ENCODE measurements around the gene KRTAP4-4.
A peak's percentile ranks its signal among the peaks of the same experiment; 100 is the strongest.
"Not testable (repeated sequence)": the region's sequence is repeated elsewhere in the genome, so short reads cannot be mapped to it uniquely, and the experiment has no call there.

The KRTAP4-4 gene

DNA sequence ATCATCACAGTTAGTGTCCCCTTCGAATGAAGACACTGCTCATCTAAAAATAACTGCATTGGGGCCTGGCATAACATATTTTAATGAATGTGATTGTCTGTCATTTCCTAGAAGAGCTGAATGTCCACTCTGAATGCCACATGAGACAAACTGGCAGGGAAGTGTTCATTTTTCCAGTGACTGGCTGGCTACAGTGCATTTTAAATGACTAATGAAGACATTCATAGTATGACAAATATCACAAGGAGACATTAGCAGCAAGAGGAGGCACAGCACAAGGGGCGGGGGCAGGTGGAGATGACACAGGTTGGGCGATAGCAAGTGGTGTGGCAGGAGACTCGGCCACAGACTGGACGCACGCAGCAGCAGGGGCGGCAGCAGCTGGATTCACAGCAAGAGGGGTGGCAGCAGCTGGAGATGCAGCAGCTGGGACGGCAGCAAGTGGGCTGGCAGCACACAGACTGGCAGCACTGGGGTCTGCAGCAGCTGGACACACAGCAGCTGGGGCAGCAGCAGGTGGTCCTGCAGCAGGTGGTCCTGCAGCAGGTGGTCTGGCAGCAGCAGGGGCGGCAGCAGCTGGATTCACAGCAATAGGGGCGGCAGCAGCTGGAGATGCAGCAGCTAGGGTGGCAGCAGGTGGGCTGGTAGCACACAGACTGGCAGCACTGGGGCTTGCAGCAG is 11.4 kb downstream of the KRTAP4-4 start:
- not testable (repeated sequence) for DNase-seq (ENCODE audit: low read depth)

- no peak for DNase-seq (ENCODE audit: low read depth)
These were observed 12.9 kb downstream of the KRTAP4-4 start for GRCh38 chr17:41147531-41148204.

DNA sequence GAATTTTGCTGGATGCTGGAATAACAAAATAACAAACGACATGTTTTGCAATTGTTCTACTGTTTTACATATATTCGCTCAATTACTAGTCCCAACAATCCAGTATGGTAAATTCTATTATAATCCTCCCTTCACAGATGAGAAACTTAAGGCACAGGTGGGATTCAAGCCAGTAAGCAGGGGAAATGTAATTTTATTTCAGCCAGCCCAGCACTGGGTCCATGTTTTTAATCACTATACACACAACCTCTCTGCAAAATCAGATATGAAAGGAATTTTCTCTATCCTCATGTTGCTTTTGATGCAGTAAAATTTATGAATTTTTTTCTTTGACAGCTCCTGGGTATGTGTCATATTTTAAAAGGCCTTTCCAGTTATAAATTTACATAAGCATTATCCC is 15.3 kb downstream of the KRTAP4-4 start:
- DNase-seq (ENCODE audit: low read depth), result no peak

DNA sequence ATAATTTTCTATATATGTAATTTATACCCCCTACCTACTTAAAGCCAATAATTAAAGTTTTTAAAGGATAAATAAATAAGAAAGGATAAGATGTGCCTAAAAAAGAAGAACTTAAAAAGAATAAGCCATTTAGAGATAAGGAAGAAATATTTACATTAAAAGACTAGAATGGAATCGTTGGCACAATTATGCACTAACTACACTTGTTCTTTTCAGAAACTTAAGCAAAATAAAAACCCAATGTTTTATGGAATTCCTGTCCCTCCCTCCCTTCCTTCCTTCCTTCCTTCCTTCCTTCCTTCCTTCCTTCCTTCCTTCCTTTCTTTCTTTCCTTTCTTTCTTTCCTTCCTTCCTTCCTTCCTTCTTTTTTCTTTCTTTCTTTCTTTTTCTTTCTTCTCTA is 15.7 kb downstream of the KRTAP4-4 start:
- no peak for DNase-seq (ENCODE audit: low read depth)

DNA sequence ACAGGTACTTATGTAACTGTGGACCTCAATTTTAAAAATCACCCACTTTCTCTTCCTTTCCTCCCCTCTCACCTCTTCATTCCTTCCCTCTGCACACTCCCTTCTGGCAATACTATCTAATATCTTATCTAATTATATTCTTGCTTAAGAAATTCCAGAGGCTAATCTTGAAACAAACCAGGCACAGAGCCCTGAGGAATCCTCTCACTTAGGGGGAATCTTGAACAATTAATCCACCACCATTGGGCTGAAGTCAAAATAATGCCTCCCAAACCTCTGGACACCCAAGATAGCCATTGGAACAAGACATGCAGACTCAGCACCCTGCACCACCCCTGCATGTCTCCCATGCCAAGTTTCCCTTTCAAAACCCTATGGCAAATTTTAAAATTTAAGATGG is 19.2 kb downstream of the KRTAP4-4 start:
- no peak for DNase-seq (ENCODE audit: low read depth)

DNA sequence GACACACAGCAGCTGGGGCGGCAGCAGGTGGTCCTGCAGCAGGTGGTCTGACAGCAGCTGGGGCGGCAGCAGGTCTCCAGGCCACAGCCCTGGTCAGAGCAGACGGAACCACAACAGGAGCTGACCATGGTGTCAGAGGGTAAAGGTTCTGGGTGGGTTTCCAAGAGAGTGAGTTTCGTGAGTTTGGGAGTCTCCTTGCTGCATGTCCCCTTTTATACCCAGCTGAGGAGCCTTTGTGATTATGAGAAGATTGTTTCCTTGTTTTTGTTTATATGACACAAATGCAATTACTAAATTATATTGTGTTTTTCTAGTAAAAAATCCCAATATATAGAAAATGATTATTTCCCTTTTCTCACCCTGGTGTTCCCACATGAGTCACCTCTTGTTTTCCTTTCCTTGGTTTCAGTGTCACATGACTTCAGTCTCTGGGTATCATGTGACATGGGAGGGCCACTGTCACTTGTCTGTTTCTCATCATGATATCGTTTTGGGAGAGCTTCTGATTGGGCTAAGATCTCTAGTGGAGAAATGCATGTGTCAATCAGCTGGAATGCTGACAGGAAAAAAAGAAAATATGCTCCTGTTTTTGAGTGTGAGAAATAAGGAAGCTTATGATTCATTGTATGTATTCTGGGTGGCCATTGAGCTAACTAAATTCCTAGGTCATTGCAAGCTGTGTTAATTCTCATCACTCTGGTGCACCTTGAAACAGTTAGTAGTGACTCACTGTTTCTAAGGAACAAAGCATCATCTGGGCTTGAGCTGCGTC is 20.0 kb downstream of the KRTAP4-4 start, which contains the start of gene KRTAP4-6:
Gene KRTAP4-6 (minus strand): TSS at position 185 of the 772 bp plus-strand sequence. CDS start 57 bp downstream, at position 128.
- peak; percentile 49 for DNase-seq (ENCODE audit: low read depth)

DNA sequence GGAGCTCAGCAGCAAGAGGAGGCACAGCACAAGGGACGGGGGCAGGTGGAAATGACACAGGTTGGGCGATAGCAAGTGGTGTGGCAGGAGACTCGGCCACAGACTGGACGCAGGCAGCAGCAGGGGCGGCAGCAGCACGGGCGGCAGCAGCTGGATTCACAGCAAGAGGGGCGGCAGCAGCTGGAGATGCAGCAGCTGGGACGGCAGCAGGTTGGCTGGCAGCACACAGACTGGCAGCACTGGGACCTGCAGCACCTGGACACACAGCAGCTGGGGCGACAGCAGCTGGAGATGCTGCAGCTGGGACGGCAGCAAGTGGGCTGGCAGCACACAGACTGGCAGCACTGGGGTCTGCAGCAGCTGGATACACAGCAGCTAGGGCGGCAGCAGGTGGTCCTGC is 20.7 kb downstream of the KRTAP4-4 start:
- not testable (repeated sequence) for DNase-seq (ENCODE audit: low read depth)

DNA sequence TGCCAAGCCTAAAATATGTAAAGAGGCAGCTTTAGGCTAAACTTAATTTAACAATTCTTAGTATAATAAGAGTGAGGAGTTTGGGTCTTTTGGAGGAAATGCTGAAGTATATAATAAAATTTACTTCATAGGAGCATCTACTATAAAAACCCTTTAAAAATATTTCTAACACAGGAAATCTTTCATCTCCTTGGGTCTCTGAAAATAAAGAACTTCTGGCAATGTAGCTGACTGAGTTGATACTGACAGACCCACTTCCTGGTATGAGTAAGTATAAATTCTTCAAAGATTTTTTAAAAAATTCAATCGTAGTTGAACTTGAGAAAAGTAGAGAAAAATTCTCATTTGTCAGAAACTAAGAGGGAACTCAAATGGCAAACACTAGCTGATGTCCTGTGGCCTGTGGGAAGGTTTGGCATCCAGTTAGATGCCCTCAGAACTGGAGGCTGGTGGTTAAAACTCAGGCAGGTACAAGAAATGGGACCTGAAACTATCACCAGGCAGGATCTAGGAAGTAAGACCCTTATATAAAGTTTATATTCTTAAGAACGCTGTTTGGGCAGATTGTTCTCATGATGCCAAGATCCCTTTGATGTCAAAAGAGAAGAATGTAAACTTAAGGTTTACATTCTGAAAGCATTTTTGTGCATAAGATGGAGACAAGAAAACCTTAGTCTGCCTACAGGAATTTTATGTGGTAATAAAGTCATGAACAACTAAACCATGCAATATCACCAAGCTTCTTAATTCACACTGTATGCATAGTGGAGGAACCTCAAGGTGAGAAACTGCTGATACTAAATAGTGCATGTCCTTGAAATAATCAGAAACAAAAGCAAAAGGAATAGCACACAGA is 26.4 kb downstream of the KRTAP4-4 start:
- DNase-seq (ENCODE audit: low read depth), result no peak

GRCh38 chr17:41131979-41132378 is 28.6 kb downstream of the KRTAP4-4 start:
- no peak for DNase-seq (ENCODE audit: low read depth)

GRCh38 chr17:41127371-41127770 is 33.2 kb downstream of the KRTAP4-4 start:
- DNase-seq (ENCODE audit: low read depth), result no peak

- no peak for DNase-seq (ENCODE audit: low read depth)
These were observed 34.1 kb downstream of the KRTAP4-4 start for GRCh38 chr17:41126412-41126811.

- no peak for DNase-seq (ENCODE audit: low read depth)
These were observed 35.5 kb downstream of the KRTAP4-4 start for GRCh38 chr17:41125064-41125463.

GRCh38 chr17:41123991-41124371 is 36.6 kb downstream of the KRTAP4-4 start, which contains the start of gene KRTAP4-12:
KRTAP4-12 (minus strand) TSS chr17:41124182; CDS start chr17:41124122, 60 bp downstream.
- DNase-seq (ENCODE audit: low read depth), result not testable (repeated sequence)

GRCh38 chr17:41123292-41123990 is 37.1 kb downstream of the KRTAP4-4 start:
- not testable (repeated sequence) for DNase-seq (ENCODE audit: low read depth)

DNA sequence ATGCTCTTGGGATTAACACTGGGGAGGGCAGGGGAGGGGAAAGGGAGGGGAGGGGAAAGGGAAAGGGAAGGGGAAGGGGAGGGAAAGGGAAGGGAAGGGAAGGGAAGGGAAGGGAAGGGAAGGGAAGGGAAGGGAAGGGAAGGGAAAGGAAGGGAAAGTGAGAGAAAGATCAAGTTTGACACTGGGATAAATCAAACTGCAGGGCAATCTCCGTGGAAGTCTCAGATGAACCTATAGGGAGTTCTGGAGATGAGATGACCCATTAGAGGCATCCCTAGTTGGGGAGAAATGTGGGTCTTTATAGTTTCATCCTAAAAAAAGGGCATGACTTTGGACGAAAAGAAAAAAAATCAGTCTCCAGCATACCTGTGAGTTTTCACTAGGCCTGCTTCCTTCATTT is 38.8 kb downstream of the KRTAP4-4 start:
- DNase-seq (ENCODE audit: low read depth), result no peak

DNA sequence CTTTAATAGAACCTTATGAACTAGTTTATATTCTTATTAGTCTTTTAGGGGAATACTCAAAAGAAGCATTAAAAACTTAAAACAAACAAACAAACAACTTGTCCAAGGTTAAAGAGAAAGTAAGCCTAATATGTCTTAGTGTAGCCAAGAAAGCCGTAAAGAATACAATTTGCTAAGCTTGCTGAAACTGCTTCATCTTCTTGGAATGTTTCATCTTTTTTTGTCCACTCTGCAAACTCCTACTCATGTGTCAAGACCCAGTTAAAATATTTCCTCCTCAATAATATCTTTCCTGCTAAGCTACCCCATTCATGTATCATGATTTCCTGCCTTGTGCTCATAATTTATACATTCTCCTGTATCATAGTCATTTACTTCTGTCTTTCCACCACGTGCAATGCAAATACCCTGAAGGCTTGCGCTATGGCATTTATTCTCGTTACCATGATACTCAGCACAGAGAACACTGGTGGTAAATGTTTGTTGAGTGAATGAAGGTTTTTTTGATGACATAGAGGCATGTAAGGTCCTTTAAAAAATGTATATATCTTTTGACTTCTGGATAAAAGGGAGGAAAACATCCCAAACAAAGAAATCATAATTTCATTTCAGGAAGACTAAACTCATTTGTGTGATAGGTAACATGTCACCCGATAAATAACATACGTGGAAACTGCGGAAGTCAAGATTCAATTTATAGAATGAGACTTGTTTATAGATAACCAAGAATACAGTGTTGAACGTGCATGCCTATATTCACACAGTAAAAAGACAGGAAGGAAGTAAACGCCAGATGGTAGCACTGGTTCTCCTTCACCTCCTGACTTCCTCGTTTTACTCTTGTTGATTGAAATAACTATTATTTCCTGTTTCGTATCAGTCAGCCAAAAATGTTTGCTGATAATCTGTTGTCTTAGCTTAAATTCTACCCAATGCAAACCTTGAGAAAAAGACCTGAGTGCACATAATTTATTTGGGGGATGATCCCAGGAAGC is 40.6 kb downstream of the KRTAP4-4 start:
- DNase-seq (ENCODE audit: low read depth), result not testable (repeated sequence)

DNA sequence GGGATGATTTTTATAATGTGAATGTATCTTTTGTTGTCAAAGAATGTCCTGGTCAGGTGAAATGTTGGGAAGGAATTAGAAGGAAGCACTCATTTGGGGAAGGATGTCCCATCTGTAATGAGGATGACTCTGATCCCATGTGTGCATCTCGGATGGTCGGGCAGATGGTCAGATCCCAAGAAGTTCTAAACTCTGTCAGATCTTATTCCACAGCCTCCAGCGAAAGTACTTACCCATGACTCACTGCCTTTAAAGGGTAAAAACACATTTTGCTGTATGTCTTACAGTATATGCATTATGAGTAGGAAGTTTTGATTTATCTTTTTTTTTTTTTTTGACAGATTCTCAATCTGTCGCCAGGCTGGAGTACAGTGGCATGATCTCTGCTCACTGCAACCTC is 41.8 kb downstream of the KRTAP4-4 start:
- no peak for DNase-seq (ENCODE audit: low read depth)

DNA sequence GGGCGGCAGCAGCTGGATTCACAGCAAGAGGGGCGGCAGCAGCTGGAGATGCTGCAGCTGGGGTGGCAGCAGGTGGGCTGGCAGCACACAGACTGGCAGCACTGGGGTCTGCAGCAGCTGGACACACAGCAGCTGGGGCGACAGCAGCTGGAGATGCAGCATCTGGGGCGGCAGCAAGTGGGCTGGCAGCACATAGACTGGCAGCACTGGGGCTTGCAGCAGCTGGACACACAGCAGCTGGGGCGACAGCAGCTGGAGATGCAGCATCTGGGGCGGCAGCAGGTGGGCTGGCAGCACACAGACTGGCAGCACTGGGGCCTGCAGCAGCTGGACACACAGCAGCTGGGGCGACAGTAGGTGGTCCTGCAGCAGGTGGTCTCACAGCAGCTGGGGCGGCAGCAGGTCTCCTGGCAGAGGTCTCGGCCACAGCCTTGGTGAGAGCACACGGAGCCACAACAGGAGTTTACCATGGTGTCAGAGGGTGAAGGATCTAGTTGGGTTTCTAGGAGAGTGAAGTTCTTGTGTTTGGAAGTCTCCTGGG is 42.6 kb downstream of the KRTAP4-4 start, which contains the start of gene KRTAP4-11:
Gene KRTAP4-11 (minus strand): TSS at position 528 of the 541 bp plus-strand sequence. CDS start 58 bp downstream, at position 470.
- not testable (repeated sequence) for DNase-seq (ENCODE audit: low read depth)

GRCh38 chr17:41116297-41116696 is 44.3 kb downstream of the KRTAP4-4 start:
- DNase-seq (ENCODE audit: low read depth), result no peak

All from stromal cell of bone marrow (primary cell).